ENCODE data around the gene WDR18. TPM values are rescaled to one million over a fixed set of nuclear protein-coding genes. Genes with fewer than 3 reads are reported as not detected.

WDR18 gene
- total RNA-seq, 2 experiments from 2014 or later, result 126 to 127 TPM

GRCh38 chr19:945401-946252 lies 38.5 kb upstream of the WDR18 start:
- Mint-ChIP-seq H3K27ac (no peak overlapping the region), H3K27me3 (peaks cover 4% of the 10 kb centered on the region), H3K4me1 (peaks cover 5% of the 10 kb centered on the region), H3K4me3 (no peak overlapping the region), H3K36me3 (peaks cover 3% of the 10 kb centered on the region), H3K9me3 (no peaks in the 10 kb centered on the region)
- DNase-seq, result no peak

GRCh38 chr19:947090-947706 lies 36.9 kb upstream of the WDR18 start:
- Mint-ChIP-seq H3K4me1 (no peaks in the 10 kb centered on the region), H3K27me3 (no peaks in the 10 kb centered on the region), H3K27ac (no peak overlapping the region), H3K36me3 (no peaks in the 10 kb centered on the region), H3K4me3 (no peak overlapping the region), H3K9me3 (no peaks in the 10 kb centered on the region)
- DNase-seq, result no peak

- H3K4me3 Mint-ChIP-seq, result no peak overlapping the region
- H3K27me3 Mint-ChIP-seq, result no peaks in the 10 kb centered on the region
- no peak overlapping the region for H3K27ac Mint-ChIP-seq
- H3K36me3 Mint-ChIP-seq, result no peaks in the 10 kb centered on the region
- no peaks in the 10 kb centered on the region for H3K4me1 Mint-ChIP-seq
- DNase-seq, result peak; percentile 14
- no peaks in the 10 kb centered on the region for H3K9me3 Mint-ChIP-seq
Measured at GRCh38 chr19:947707-948539, 36.2 kb upstream of the WDR18 start.

GRCh38 chr19:948842-949496 lies 35.2 kb upstream of the WDR18 start:
- no peak overlapping the region for H3K27ac Mint-ChIP-seq

GRCh38 chr19:950352-951066 lies 33.6 kb upstream of the WDR18 start:
- Mint-ChIP-seq H3K9me3 (no peaks in the 10 kb centered on the region), H3K4me1 (no peaks in the 10 kb centered on the region), H3K36me3 (no peaks in the 10 kb centered on the region), H3K27me3 (no peaks in the 10 kb centered on the region), H3K4me3 (no peak overlapping the region), H3K27ac (no peak overlapping the region)
- DNase-seq, result no peak

More at GRCh38 chr19:948842-949496, 35.2 kb upstream of the WDR18 start:
- Mint-ChIP-seq H3K4me1 (no peaks in the 10 kb centered on the region), H3K4me3 (no peak overlapping the region), H3K36me3 (no peaks in the 10 kb centered on the region), H3K9me3 (no peaks in the 10 kb centered on the region), H3K27me3 (no peaks in the 10 kb centered on the region)
- no peak for DNase-seq

GRCh38 chr19:952049-952679 lies 32.0 kb upstream of the WDR18 start:
- Mint-ChIP-seq H3K4me3 (no peak overlapping the region), H3K9me3 (no peaks in the 10 kb centered on the region)

GRCh38 chr19:952680-953444 lies 31.3 kb upstream of the WDR18 start:
- no peaks in the 10 kb centered on the region for H3K9me3 Mint-ChIP-seq
- DNase-seq, result no peak
- no peaks in the 10 kb centered on the region for H3K36me3 Mint-ChIP-seq
- H3K27ac Mint-ChIP-seq, result no peak overlapping the region
- no peaks in the 10 kb centered on the region for H3K27me3 Mint-ChIP-seq
- no peak overlapping the region for H3K4me3 Mint-ChIP-seq
- H3K4me1 Mint-ChIP-seq, result no peaks in the 10 kb centered on the region

More at GRCh38 chr19:952049-952679, 32.0 kb upstream of the WDR18 start:
- Mint-ChIP-seq H3K27ac (no peak overlapping the region), H3K36me3 (no peaks in the 10 kb centered on the region), H3K27me3 (no peaks in the 10 kb centered on the region), H3K4me1 (no peaks in the 10 kb centered on the region)
- DNase-seq, result no peak

- Mint-ChIP-seq H3K27me3 (no peaks in the 10 kb centered on the region), H3K36me3 (no peaks in the 10 kb centered on the region), H3K9me3 (no peaks in the 10 kb centered on the region), H3K4me1 (no peaks in the 10 kb centered on the region), H3K27ac (no peak overlapping the region), H3K4me3 (no peak overlapping the region)
- DNase-seq, result no peak
Measured at GRCh38 chr19:953445-954271, 30.5 kb upstream of the WDR18 start.

- peaks cover 3% of the 10 kb centered on the region for H3K4me1 Mint-ChIP-seq
- DNase-seq, result no peak
- no peak overlapping the region for H3K27ac Mint-ChIP-seq
- H3K4me3 Mint-ChIP-seq, result no peak overlapping the region
- no peaks in the 10 kb centered on the region for H3K27me3 Mint-ChIP-seq
- no peaks in the 10 kb centered on the region for H3K36me3 Mint-ChIP-seq
- H3K9me3 Mint-ChIP-seq, result no peaks in the 10 kb centered on the region
Measured at GRCh38 chr19:954272-954671, 29.9 kb upstream of the WDR18 start.

- Mint-ChIP-seq H3K4me1 (peaks cover 3% of the 10 kb centered on the region), H3K27me3 (no peaks in the 10 kb centered on the region), H3K36me3 (no peaks in the 10 kb centered on the region), H3K27ac (no peak overlapping the region), H3K9me3 (no peaks in the 10 kb centered on the region), H3K4me3 (no peak overlapping the region)
- no peak for DNase-seq
Measured at GRCh38 chr19:954672-955494, 29.3 kb upstream of the WDR18 start.

GRCh38 chr19:955803-956765 lies 28.1 kb upstream of the WDR18 start:
- H3K4me1 Mint-ChIP-seq, result peaks cover 3% of the 10 kb centered on the region
- no peak for DNase-seq
- no peaks in the 10 kb centered on the region for H3K27me3 Mint-ChIP-seq
- H3K4me3 Mint-ChIP-seq, result no peak overlapping the region
- no peaks in the 10 kb centered on the region for H3K9me3 Mint-ChIP-seq
- H3K27ac Mint-ChIP-seq, result no peak overlapping the region
- H3K36me3 Mint-ChIP-seq, result no peaks in the 10 kb centered on the region

Measured in activated naive CD8-positive, alpha-beta T cell treated with anti-CD3 and anti-CD28 coated beads for 36 hours (primary cell).